ENCODE data around the gene SFR1.

SFR1 gene

GRCh38 chr10:104121485-104122224 lies at the start of gene SFR1:
SFR1 (plus strand) TSS chr10:104122171; CDS start chr10:104122184, 13 bp downstream.
- no peak for TF ChIP-seq ZFX (IDR thresholded peaks at IDR 0.05)
- peak; percentile 88 for TF ChIP-seq CTCF (conservative IDR thresholded peaks at IDR 0.05)
- H3K27ac ChIP-seq: peak within 1 kb of the TSS; percentile 85

- no peak for TF ChIP-seq ZFX (IDR thresholded peaks at IDR 0.05)
- TF ChIP-seq CTCF (conservative IDR thresholded peaks at IDR 0.05): no peak
- no peak overlapping the region for H3K27ac ChIP-seq
Measured at GRCh38 chr10:104072786-104073185, 49.2 kb upstream of the SFR1 start.

GRCh38 chr10:104074505-104074904 lies 47.5 kb upstream of the SFR1 start:
- no peak for TF ChIP-seq ZFX (IDR thresholded peaks at IDR 0.05)
- no peak for TF ChIP-seq CTCF (conservative IDR thresholded peaks at IDR 0.05)
- H3K27ac ChIP-seq: no peak overlapping the region

GRCh38 chr10:104076743-104077160 lies 45.2 kb upstream of the SFR1 start:
- no peak overlapping the region for H3K27ac ChIP-seq
- TF ChIP-seq ZFX (IDR thresholded peaks at IDR 0.05): no peak

GRCh38 chr10:104077247-104077646 lies 44.7 kb upstream of the SFR1 start:
- no peak for TF ChIP-seq ZFX (IDR thresholded peaks at IDR 0.05)
- TF ChIP-seq CTCF (conservative IDR thresholded peaks at IDR 0.05): no peak
- no peak overlapping the region for H3K27ac ChIP-seq

- H3K27ac ChIP-seq: no peak overlapping the region
- TF ChIP-seq ZFX (IDR thresholded peaks at IDR 0.05) (no peak), CTCF (conservative IDR thresholded peaks at IDR 0.05) (no peak)
Measured at GRCh38 chr10:104077663-104078151, 44.3 kb upstream of the SFR1 start.

GRCh38 chr10:104080762-104081161 lies 41.2 kb upstream of the SFR1 start:
- H3K27ac ChIP-seq: no peak overlapping the region
- TF ChIP-seq CTCF (conservative IDR thresholded peaks at IDR 0.05): peak; percentile 70
- no peak for TF ChIP-seq ZFX (IDR thresholded peaks at IDR 0.05)

- H3K27ac ChIP-seq: no peak overlapping the region
- TF ChIP-seq ZFX (IDR thresholded peaks at IDR 0.05) (no peak), CTCF (conservative IDR thresholded peaks at IDR 0.05) (no peak)
Measured at GRCh38 chr10:104081998-104082397, 40.0 kb upstream of the SFR1 start.
